SK-N-SH (cell line): ENCODE measurements around the gene LRGUK. TPM values are rescaled to one million over a fixed set of nuclear protein-coding genes. Genes with fewer than 3 reads are reported as not detected.
A peak's percentile ranks its signal among the peaks of the same experiment; 100 is the strongest.

Experiments
- CTCF ChIA-PET: fragments of 300-600, 350-600 bp; formaldehyde crosslinking; extraction: SDS; loops from one replicate; lab custom pipeline; 2021; lab: Yijun Ruan, JAX
- POLR2A ChIA-PET: fragments of 350-600 bp; sonication (Branson Sonifier 250); formaldehyde crosslinking; extraction: SDS; loops from one replicate; lab custom pipeline; 2020; ENCODE audit warnings: antibody characterized with exemption, inconsistent platforms; lab: Yijun Ruan, JAX
- DNase-seq: peaks from one replicate; pipeline ENCODE4 v3.0.0; 2012
- H2AFZ ChIP-seq: fragments of 200-600 bp; sonication (generic); 2 replicates; pipeline ENCODE4 v1.8.1; 2016; ENCODE audit warnings: antibody characterized with exemption, mild to moderate bottlenecking, low read depth
- H3F3A ChIP-seq: fragments of 200-600 bp; sonication (generic); replicated peaks from 2 replicates; pipeline ENCODE3; 2016; ENCODE audit warnings: antibody characterized with exemption, mild to moderate bottlenecking; ENCODE audit not compliant: insufficient read depth
- H3K27ac ChIP-seq, 2 experiments: fragments of 200-500 bp in 1 of 2; fragments of 200-600 bp in 1 of 2; sonication (Bioruptor generic) in 1 of 2; sonication (generic), shearing (Covaris generic) in 1 of 2; 2 replicates each; pipeline versions ENCODE4 v1.5.1 to v1.6.1; 2014 to 2016; ENCODE audit warnings: low read depth in 2 of 2, inconsistent platforms in 1 of 2, low read length in 1 of 2, mild to moderate bottlenecking in 1 of 2, mixed read lengths in 1 of 2
- H3K27me3 ChIP-seq: fragments of 200-600 bp; sonication (generic), shearing (Covaris generic); 2 replicates; pipeline ENCODE4 v1.6.1; 2016; ENCODE audit warnings: mixed run types; ENCODE audit not compliant: insufficient read depth
- H3K36me3 ChIP-seq, 2 experiments: fragments of 200-500 bp in 1 of 2; fragments of 200-600 bp in 1 of 2; sonication (Bioruptor generic) in 1 of 2; sonication (generic) in 1 of 2; replicated peaks in 1 of 2; 2 replicates each; pipeline versions ENCODE3 to v1.5.1; 2014 to 2016; ENCODE audit warnings: low read length in 1 of 2, mild to moderate bottlenecking in 1 of 2; ENCODE audit not compliant: insufficient read depth in 2 of 2, control insufficient read depth in 1 of 2
- H3K4me1 ChIP-seq, 2 experiments: fragments of 200-500 bp in 1 of 2; fragments of 200-600 bp in 1 of 2; sonication (Bioruptor generic) in 1 of 2; sonication (generic), shearing (Covaris generic) in 1 of 2; 2 replicates each; pipeline versions ENCODE4 v1.5.1 to v1.6.1; 2014 to 2016; ENCODE audit warnings: low read depth in 1 of 2, low read length in 1 of 2, mixed run types in 1 of 2; ENCODE audit not compliant: insufficient read depth in 2 of 2, control insufficient read depth in 1 of 2
- H3K4me2 ChIP-seq: fragments of 200-600 bp; sonication (generic), shearing (Covaris generic); 2 replicates; pipeline ENCODE4 v1.6.1; 2017; ENCODE audit warnings: mixed run types
- H3K4me3 ChIP-seq, 2 experiments: fragments of 200-500 bp in 1 of 2; fragments of 200-600 bp in 1 of 2; sonication (Bioruptor generic) in 1 of 2; sonication (generic), shearing (Covaris generic) in 1 of 2; 2 replicates each; pipeline versions ENCODE4 v1.5.1 to v1.8.1; 2014 to 2016; ENCODE audit warnings: low read depth in 2 of 2, inconsistent platforms in 1 of 2, low read length in 1 of 2, mild to moderate bottlenecking in 1 of 2, mixed read lengths in 1 of 2, moderate library complexity in 1 of 2
- H3K79me2 ChIP-seq: fragments of 200-600 bp; sonication (generic); 2 replicates; pipeline ENCODE4 v1.8.1; 2017; ENCODE audit warnings: mild to moderate bottlenecking; ENCODE audit not compliant: insufficient read depth
- H3K9ac ChIP-seq: fragments of 200-600 bp; sonication (generic); 2 replicates; pipeline ENCODE4 v1.6.1; 2017; ENCODE audit warnings: mixed run types
- H3K9me2 ChIP-seq: fragments of 200-600 bp; sonication (generic); 2 replicates; pipeline ENCODE4 v1.6.1; 2017; ENCODE audit warnings: mixed run types
- H3K9me3 ChIP-seq: fragments of 200-600 bp; sonication (generic); 2 replicates; pipeline ENCODE4 v1.6.1; 2017; ENCODE audit warnings: mixed run types, mild to moderate bottlenecking, moderate library complexity
- H4K20me1 ChIP-seq: fragments of 200-600 bp; sonication (generic); 2 replicates; pipeline ENCODE4 v1.6.1; 2017; ENCODE audit warnings: mild to moderate bottlenecking, mixed run types; ENCODE audit not compliant: insufficient read depth
- SIN3A ChIP-seq: IDR thresholded peaks from 2 replicates; pipeline ENCODE4 v1.6.1; 2012; ENCODE audit warnings: low read depth, mild to moderate bottlenecking, low read length, moderate library complexity, borderline replicate concordance
- TCF12 ChIP-seq: IDR thresholded peaks from 2 replicates; pipeline ENCODE4 v1.4.0; 2012
- WGBS: methylation state at CpG from one replicate; pipeline ENCODE4 v1.1.6; 2017; ENCODE audit warnings: low lambda C conversion rate; 5-methylcytosine and 5-hydroxymethylcytosine counted together
- polyA plus RNA-seq, 3 experiments: library from polyadenylated mRNA; depleted of rRNA; stranded (reverse); fragments of >200 nt; gene quantifications; 2 replicates each; pipeline ENCODE4 v1.2.3, GENCODE V29; 2012
- TF ChIP-seq, protein P1 (sequence below): IDR thresholded peaks from 2 replicates; pipeline ENCODE4 v1.6.1; 2012; ENCODE audit warnings: mild to moderate bottlenecking, low read depth, low read length, moderate library complexity
- TF ChIP-seq, protein P2 (sequence below): IDR thresholded peaks from 2 replicates; pipeline ENCODE4 v1.4.0; 2012; ENCODE audit warnings: low read depth, borderline replicate concordance
- TF ChIP-seq, protein P3 (sequence below): IDR thresholded peaks from 2 replicates; pipeline ENCODE4; 2012

Gene LRGUK
- polyA plus RNA-seq, 1 of the 3 experiments (the other 2 are of a cell fraction) = 1.5 TPM

DNA sequence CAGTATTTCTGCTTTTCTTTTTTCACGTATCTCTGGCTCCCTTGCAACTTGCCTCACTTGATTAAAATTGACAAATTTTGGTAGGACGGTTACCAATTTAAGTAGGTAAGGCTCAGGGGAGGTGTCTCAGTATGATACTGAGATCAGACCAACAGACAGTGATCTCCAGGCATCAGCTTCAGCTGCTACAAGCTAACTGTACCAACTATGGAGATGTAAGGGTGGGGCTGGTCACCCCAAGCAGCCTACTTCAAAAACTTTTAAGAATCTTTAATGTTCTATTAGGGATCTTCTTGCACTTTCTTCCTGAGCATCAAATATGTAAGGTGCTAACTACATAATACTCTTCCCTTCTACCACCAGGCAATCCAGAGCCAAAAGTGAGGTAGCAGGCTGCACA, 162.7 kb downstream of the LRGUK start:
- POLR2A ChIA-PET = interaction anchor here (0.9 kb wide), 1 partner anchor 9 kb away, joined by 5 read pairs; no protein-coding TSS in a partner anchor
- TF ChIP-seq, protein P1, sequence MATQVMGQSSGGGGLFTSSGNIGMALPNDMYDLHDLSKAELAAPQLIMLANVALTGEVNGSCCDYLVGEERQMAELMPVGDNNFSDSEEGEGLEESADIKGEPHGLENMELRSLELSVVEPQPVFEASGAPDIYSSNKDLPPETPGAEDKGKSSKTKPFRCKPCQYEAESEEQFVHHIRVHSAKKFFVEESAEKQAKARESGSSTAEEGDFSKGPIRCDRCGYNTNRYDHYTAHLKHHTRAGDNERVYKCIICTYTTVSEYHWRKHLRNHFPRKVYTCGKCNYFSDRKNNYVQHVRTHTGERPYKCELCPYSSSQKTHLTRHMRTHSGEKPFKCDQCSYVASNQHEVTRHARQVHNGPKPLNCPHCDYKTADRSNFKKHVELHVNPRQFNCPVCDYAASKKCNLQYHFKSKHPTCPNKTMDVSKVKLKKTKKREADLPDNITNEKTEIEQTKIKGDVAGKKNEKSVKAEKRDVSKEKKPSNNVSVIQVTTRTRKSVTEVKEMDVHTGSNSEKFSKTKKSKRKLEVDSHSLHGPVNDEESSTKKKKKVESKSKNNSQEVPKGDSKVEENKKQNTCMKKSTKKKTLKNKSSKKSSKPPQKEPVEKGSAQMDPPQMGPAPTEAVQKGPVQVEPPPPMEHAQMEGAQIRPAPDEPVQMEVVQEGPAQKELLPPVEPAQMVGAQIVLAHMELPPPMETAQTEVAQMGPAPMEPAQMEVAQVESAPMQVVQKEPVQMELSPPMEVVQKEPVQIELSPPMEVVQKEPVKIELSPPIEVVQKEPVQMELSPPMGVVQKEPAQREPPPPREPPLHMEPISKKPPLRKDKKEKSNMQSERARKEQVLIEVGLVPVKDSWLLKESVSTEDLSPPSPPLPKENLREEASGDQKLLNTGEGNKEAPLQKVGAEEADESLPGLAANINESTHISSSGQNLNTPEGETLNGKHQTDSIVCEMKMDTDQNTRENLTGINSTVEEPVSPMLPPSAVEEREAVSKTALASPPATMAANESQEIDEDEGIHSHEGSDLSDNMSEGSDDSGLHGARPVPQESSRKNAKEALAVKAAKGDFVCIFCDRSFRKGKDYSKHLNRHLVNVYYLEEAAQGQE = no peak
- no peak for TF ChIP-seq SIN3A
- TF ChIP-seq, protein P2, sequence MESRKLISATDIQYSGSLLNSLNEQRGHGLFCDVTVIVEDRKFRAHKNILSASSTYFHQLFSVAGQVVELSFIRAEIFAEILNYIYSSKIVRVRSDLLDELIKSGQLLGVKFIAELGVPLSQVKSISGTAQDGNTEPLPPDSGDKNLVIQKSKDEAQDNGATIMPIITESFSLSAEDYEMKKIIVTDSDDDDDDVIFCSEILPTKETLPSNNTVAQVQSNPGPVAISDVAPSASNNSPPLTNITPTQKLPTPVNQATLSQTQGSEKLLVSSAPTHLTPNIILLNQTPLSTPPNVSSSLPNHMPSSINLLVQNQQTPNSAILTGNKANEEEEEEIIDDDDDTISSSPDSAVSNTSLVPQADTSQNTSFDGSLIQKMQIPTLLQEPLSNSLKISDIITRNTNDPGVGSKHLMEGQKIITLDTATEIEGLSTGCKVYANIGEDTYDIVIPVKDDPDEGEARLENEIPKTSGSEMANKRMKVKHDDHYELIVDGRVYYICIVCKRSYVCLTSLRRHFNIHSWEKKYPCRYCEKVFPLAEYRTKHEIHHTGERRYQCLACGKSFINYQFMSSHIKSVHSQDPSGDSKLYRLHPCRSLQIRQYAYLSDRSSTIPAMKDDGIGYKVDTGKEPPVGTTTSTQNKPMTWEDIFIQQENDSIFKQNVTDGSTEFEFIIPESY = no peak
- Histone ChIP-seq H3F3A (no peaks in the 10 kb centered on the region), H2AFZ (no peak overlapping the region), H3K9me3 (no peaks in the 10 kb centered on the region), H3K9ac (no peak overlapping the region), H3K4me3 (no peak overlapping the region), H3K27ac (no peak overlapping the region), H3K4me2 (no peak overlapping the region), H3K4me1 (peaks cover 0 to 5% of the 10 kb centered on the region in 2 experiments; a peak in 2 of 4 replicates), H3K79me2 (no peaks in the 10 kb centered on the region), H3K9me2 (no peaks in the 10 kb centered on the region), H3K27me3 (no peaks in the 10 kb centered on the region), H4K20me1 (no peaks in the 10 kb centered on the region), H3K36me3 (peaks cover 11 to 37% of the 10 kb centered on the region in 2 experiments)
- DNase-seq = no peak
- WGBS = 97% methylated on average over 2 of the region's 2 CpGs
- CTCF ChIA-PET = no interaction called here

DNA sequence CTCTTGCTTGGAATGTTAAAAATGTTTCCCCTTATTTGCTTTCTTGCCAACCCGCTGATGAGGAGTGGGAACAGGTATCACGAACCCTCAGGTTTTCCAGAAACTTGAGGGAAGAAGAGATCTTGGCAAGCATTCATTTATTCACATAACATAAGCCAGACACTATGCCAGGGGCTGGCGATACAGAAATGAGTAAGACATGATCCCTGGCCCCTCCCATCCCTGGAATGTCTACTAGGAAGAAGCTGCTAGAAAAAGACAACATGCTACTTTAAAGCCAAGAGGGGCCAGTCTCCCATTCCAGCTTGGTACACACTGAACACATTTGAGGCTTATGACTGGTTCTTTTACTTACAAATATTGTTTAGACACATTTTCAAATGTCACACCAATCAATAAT, 163.1 kb downstream of the LRGUK start:
- no peak overlapping the region for H2AFZ ChIP-seq
- WGBS = 78% methylated on average over 3 of the region's 3 CpGs
- peaks cover 16 to 41% of the 10 kb centered on the region in 2 experiments for H3K36me3 ChIP-seq
- H3F3A ChIP-seq = no peaks in the 10 kb centered on the region
- POLR2A ChIA-PET = no interaction called here
- H3K9ac ChIP-seq = no peak overlapping the region
- no peaks in the 10 kb centered on the region for H3K27me3 ChIP-seq
- no peaks in the 10 kb centered on the region for H3K79me2 ChIP-seq
- no peaks in the 10 kb centered on the region for H4K20me1 ChIP-seq
- H3K9me3 ChIP-seq = no peaks in the 10 kb centered on the region
- no peak for DNase-seq
- CTCF ChIA-PET = interaction anchor here (0.9 to 1.5 kb wide), 3 partner anchors 26 to 149 kb away, joined by 3 to 4 read pairs (median 3); partner anchors contain the start of gene SLC35B4
- H3K4me2 ChIP-seq = no peak overlapping the region
- H3K4me3 ChIP-seq = no peak overlapping the region
- peak; percentile 23; the same call in 1 of the 2 replicates for TF ChIP-seq TCF12
- TF ChIP-seq, protein P3, sequence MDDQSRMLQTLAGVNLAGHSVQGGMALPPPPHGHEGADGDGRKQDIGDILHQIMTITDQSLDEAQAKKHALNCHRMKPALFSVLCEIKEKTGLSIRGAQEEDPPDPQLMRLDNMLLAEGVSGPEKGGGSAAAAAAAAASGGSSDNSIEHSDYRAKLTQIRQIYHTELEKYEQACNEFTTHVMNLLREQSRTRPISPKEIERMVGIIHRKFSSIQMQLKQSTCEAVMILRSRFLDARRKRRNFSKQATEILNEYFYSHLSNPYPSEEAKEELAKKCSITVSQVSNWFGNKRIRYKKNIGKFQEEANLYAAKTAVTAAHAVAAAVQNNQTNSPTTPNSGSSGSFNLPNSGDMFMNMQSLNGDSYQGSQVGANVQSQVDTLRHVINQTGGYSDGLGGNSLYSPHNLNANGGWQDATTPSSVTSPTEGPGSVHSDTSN = no peak
- no peak overlapping the region for H3K27ac ChIP-seq
- H3K9me2 ChIP-seq = no peaks in the 10 kb centered on the region
- peaks cover 0 to 5% of the 10 kb centered on the region in 2 experiments; a peak in 2 of 4 replicates for H3K4me1 ChIP-seq
